NOMO-1 treated with dmso at 0.1 percent for 144 hours (cell line): ENCODE results near the gene WWTR1.

Source experiments
- DNase-seq: peaks from one replicate; lab custom pipeline; 2025; ENCODE audit not compliant: unreplicated experiment; lab: John Stamatoyannopoulos, UW

WWTR1 gene

DNA sequence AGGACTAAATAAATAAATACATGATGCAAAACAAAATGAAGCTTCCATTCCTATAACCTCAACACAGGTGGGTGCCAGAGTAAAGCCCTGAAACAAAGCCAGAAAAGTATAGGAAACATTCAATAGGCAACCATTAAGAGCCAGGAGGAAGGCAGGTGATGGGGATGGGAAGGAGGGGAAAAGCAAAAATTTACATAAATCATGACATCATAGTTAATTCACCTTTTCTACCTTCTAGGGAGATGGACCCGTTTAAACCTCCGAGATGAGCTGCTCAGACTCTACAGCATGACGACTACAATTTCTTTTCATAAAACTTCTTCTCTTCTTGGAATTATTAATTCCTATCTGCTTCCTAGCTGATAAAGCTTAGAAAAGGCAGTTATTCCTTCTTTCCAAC, 155.4 kb downstream of the WWTR1 start:
- no peak for DNase-seq

DNA sequence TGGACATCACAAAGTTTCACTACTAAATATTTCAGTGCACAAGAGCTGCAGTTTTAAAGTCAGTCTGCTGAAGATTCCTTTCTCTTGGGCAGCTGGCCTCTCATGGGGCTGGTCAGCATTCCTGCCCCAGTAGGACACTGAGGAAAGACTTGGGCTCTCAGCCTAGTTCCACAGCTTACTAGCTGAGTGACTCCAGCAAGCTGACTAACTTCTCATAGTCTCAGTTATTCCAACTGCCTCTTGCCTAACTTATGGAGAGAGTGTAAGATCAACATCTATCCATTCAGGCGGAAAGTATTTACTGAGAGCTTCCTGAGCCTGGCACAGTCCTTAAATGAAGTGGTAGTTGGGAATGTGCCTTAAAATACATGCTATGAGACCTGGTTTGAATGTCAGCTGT, 156.3 kb downstream of the WWTR1 start:
- no peak for DNase-seq

DNA sequence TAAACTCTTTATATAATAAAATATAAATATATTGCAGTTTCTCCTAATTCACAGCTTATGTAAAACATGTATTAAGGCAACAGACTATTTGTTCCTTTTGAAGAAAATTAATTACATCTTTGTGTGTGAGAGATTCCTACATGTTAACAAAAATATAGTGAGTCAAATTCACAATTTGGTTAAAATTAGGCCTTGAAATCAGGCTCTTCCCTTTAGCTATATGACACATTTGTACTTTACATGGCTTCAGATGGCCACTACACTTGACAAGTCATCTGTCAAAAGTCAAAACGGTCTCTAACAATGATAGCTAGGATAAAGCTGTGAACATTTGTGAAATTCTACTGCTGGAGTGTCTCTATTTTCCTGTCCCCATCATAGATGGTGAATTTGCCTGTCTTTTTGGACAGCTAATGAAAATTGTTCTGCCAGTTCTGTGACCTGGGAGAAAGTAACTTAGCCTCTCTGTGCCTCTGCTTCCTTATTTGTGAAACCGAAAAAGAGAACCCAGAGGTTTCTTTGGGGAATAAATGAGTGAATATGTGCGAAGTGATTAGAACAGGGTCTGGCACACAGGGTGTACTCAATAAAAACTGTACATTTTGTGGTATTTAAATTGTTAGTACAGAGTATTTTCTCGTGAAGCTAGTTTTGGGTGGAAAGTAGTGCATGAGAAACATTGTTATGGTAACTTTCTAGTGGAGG, 159.7 kb downstream of the WWTR1 start:
- DNase-seq = no peak

DNA sequence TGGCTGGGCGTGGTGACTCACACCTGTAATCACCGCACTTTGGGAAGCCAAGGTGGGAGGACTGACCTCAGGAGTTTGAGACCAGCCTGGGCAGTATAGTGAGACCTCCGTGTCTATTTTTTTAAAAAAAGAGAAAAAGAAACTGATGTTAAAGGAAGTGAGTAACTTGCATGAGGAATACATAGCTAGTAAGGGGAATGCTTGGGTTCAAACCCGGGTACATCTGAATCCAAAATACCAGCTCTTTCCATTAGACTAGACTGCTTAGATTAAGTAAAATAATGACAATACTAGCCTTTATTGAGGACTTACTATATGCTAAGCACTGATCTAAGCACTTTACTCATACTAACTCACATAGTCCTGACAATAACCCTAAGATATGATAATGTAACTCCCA, 160.9 kb downstream of the WWTR1 start:
- no peak for DNase-seq

DNA sequence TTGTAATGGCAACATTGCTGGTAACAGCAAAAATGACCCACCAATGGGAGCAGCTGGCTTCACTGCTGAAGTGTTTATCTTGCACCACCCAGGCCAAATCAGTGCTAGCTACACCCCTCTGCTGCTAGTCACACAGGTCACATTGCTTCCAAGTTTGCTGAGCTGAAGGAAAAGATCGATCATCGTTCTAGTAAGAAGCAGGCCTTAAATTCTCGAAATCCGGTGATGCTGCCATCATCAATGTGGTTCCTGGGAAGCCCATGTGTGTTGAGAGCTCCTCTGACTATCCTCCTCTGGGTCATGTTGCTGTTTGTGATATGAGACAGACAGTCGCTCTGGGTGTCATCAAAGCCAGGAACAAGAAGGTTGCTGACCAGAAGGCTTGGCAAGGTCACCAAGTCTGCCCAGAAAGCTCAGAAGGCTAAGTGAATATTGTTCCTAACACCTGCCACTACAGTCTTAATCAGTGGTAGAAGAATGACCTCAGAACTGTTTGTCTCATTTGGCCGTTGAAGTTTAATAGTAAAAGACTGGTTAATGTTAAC, 162.2 kb downstream of the WWTR1 start:
- DNase-seq = no peak

DNA sequence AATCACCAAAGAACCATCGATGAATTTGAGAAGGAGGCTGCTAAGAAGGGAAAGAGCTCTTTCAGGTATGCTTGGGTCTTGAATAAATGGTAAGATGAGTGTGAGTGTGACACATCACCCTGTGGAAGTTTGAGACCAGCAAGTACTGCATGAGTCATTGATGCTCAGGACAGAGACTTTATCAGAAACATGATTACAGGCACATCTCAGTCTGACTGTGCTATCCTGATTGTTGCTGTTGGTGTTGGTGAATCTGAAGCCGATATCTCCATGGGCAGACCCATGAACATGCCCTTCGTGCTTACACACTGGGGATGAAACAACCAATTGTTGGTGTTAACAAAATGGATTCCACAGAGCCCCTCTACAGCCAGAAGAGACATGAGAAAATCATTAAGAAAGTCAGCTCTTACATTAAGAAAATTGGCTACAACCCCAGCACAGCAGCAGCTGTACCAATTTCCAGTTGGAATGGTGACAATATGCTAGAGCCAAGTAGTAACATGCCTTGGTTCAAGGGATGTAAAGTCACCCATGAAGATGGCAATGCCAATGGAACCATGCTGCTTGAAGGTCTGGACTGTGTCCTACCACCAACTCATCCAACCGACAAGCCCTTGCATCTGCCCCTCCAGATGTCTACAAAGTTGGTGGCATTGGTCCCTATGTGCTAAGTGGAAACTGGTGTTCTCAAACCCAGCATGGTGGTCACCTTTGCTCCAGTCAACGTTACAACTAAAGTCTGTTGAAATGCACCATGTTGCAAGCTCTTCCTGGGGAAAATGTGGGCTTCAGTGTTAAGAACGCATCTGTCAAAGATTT, 162.9 kb downstream of the WWTR1 start:
- no peak for DNase-seq

DNA sequence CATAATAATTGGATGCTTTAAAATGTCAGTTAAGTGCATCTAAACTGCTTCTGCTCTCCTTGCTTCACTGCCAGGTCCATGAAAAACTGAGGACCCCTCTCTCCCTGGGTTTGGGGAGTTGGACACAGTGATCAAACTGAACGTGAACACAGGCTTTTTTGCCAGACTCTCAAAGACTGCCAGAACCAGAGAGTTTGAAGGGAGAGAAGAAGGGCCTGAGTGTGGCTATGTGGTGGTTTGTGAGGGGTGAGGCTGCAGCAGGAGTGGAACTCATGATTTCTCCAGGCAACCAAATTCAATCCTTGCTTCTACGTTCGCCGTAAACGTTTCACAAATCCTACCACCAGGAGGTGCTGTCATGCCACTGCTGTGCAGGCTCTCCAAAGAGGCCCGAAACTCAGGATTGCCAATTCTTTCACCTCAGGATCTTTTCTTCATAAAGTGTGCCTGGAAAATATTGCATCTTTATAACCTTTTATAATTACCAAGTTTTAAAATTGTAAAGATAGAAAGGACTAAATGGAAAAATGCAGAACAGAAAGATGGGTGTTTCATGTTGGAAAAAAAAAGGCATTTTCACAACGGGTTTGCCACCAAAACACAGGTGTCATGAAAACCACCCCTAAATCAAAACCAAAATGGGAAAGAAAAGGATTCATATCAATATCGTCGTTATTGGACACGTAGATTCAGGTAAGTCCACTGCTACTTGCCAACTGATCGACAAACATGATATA, 163.6 kb downstream of the WWTR1 start:
- DNase-seq = peak; percentile 15

GRCh38 chr3:149493315-149494021, 164.4 kb downstream of the WWTR1 start:
- no peak for DNase-seq

DNA sequence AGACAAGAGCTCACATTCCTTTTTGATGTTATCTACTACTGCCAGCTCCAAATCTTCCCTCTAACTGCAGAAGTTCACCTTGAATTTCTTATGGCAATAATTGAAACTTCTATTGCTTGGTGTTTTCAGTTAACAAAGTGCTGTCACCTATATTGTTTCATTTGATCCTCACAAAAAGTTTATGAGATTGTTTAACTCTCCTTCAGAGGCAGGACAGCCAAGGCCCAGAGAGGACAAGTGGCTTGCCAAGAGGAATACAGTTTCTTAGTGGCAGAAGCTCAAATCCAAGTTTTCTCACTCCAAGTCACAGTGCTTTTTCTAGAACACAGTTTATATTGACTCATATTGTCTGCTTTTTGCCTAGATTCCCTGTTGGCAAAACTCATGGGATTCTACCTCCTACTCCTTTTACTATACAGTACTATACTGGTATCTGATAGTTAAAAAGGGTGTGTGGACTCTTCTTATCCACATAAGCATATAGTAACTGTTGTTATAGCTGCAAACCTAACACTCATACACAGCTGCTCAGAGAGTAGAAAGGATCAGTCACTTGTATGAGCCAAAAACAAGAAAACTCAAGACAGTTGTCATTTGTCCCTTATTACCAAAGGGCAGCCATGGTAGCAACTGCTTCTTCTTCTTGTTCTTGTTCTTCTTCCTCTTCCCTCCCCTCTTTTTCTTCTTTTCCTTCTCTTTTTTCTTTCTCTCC, 167.4 kb downstream of the WWTR1 start:
- DNase-seq = no peak

DNA sequence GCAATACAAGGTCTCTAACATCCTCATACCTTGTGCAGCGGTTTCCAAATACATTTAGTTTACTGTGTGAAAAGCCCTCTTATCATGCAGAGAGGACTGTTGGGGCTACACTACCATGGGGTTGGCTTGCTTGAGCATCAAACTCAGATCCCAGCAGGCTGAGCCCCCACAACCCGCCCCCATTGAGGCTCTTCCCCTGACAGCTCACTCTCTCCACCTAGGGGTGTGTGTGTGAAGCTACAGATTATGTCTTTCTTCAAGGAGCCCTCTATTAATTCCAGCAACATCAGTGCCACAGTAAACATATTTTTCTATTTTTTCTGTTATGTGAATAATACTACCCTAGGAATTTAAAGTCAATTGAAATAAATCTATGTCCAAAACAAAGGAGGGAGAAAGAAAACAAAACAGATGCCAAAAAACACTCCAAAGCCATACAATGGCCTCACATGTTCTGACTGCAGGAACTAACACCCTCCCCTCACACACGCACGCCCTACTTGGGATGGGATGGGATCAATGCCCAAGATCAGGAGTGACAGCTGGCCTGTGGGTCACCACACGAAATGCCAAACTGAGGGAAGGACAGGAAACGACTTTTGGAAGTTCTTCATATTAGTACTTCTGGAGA, 168.7 kb downstream of the WWTR1 start:
- no peak for DNase-seq

DNA sequence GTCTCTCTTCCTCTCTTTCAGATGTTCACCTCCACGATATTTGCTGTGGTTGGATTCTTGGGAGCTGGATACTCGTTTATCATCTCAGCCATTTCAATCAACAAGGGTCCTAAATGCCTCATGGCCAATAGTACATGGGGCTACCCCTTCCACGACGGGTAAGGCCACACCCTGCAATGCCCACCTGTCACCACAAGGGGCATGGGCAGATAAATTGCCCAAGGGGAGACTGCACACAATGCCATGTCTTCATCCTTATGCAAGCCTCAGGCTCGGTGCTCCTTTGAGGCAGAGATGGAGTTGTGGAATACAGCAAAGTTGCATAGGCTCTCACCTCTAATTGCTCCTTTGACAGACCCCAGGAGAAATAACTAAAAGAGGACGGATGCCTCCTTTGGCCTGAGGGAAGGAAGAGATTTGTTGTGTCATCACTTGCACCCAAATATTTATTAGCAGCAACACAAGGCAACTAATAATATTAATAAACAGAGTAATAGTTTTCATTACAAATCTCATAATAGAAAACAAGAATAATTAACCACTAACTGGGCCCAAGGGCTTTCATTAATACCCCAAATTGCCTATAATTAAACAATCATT, 170.1 kb downstream of the WWTR1 start:
- no peak for DNase-seq

- no peak for DNase-seq
These were observed 171.1 kb downstream of the WWTR1 start for GRCh38 chr3:149486726-149487125.

DNA sequence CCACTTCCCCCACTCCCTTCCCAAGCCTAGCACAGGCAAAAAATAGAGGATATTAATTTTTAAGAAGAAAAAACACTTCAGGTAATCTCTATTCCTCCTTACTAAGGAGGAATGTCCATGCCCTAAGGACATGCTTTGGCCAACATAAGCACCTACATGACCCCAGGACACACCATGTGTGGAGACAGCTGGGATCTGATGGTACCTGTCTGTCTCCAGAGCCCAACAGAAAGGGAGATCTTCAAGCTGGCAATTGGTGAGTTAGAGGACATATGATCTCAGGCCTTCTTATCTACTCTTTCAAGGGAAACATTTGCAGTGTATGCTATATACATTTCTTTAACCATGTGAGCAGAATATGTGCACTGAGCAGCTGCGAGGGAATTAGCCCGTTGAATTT, 176.3 kb downstream of the WWTR1 start:
- DNase-seq = no peak

- peak; percentile 28 for DNase-seq
These were observed 176.8 kb downstream of the WWTR1 start for GRCh38 chr3:149481056-149481455.

GRCh38 chr3:149480326-149481017, 177.4 kb downstream of the WWTR1 start:
- DNase-seq = peak; percentile 77

DNA sequence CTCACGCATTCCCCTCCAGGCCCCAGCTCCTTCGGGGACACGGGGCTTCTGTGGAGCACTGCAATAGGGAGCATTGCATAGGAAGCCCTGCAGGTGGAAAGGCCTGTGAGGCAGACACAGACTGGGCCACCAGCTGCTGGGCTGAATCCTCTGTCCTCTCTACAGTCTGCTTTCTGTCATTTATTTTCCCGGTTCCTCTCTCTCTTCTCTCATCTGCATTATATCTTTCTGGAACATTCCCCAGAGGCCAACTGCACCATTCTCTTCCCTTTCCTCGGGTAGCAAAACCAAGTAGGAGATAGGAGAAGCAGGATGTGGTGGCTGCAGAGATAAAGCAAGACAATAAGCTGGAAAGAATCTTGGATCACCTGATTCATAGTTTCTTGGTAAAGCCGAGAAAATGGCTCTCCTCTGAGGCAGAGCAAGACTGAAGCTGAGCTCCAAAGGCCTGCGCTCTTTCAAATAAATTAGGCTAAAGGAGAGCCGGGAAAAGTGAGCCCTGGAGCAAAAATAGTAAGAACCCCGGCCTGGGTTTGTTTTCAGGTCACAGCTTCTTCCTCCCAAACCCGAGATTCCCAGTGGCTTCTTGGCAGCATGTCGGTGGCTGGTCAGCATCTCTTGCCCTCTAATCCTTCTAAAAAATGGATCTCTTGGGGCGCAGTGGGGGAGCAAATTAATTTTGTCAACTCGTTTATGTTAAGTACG, 178.1 kb downstream of the WWTR1 start:
- DNase-seq = no peak

DNA sequence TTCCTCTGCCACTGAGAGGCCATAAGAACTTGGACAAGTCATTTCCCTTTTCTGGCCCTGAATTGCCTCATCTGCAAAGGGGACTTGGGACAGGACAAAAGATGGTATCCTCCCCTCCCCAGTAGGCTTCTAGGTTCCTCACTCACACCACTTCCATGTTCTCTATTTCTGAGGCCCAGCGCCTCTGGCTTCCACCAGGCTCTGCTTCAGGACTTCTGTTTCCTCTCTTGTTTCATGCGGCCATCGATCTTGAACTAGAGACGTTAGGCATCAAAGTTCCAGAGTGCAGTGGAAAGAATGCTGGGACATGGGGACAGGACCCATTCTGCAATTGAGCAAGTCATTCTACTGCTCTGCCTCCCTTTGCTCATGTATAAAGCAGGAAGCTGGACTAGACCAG, 181.6 kb downstream of the WWTR1 start:
- no peak for DNase-seq

- no peak for DNase-seq
These were observed 182.3 kb downstream of the WWTR1 start for GRCh38 chr3:149475451-149476060.
